NCI-H2081 treated with DMSO at 0.1 percent for 48 hours (cell line): ENCODE data around the gene ERGIC2.
"Not testable (repeated sequence)": the region's sequence is repeated elsewhere in the genome, so short reads cannot be mapped to it uniquely, and the experiment has no call there.

Experiments used
- DNase-seq: peaks from one replicate; lab custom pipeline; 2025; lab: John Stamatoyannopoulos, UW

ERGIC2 gene

GRCh38 chr12:29299633-29300032 lies 81.3 kb downstream of the ERGIC2 start:
- no peak for DNase-seq

- no peak for DNase-seq
Measured at GRCh38 chr12:29291226-29291625, 89.7 kb downstream of the ERGIC2 start.

GRCh38 chr12:29290475-29290874 lies 90.5 kb downstream of the ERGIC2 start:
- not testable (repeated sequence) for DNase-seq

GRCh38 chr12:29288031-29288430 lies 92.9 kb downstream of the ERGIC2 start:
- no peak for DNase-seq

- no peak for DNase-seq
Measured at GRCh38 chr12:29287622-29288021, 93.3 kb downstream of the ERGIC2 start.
